Stimulated activated CD4-positive, alpha-beta T cell treated with anti-CD3 and anti-CD28 coated beads, Interleukin-15, amount 100 ng/mL, for 1 hour (primary cell): Measurements from ENCODE around the gene UNCX.
"Not testable (repeated sequence)": the region's sequence is repeated elsewhere in the genome, so short reads cannot be mapped to it uniquely, and the experiment has no call there.

Experiments
- DNase-seq, 2 donors: peaks; one replicate each; pipeline ENCODE4 v3.0.0-alpha.2; 2020; ENCODE audit warnings: low read depth in 1 of 2, low spot score in 1 of 2

Gene UNCX

DNA sequence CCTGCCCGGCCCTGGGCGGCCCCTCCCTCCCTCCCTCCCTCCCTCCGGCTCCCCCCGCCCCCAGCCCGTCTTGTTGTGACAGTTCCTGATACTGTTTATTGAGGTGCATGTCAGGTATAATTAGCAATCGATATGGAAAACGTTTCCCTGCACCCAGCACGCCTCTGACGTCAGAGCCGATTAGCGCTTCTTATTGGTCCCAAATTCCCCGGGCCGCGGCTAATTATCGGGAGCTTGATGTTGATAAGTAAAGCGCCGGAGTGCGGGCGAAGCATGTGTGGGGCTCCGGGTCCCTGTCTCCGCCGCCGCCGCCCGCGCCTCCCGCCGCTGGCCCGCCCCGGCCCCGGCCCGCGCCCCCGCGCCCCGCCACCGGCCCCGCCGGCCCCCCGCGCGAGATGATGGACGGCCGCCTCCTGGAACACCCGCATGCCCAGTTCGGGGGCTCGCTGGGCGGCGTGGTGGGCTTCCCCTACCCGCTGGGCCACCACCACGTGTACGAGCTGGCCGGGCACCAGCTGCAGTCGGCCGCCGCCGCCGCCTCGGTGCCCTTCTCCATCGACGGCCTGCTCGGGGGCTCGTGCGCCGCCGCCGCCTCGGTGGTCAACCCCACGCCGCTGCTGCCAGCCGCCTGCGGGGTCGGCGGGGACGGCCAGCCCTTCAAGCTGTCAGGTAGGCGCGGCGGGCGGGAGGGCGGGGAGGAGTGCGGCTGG lies at the start of gene UNCX:
UNCX (plus strand) TSS at position 250 of the 710 bp plus-strand sequence; CDS start at position 396, 146 bp downstream.
- no peak for DNase-seq

DNA sequence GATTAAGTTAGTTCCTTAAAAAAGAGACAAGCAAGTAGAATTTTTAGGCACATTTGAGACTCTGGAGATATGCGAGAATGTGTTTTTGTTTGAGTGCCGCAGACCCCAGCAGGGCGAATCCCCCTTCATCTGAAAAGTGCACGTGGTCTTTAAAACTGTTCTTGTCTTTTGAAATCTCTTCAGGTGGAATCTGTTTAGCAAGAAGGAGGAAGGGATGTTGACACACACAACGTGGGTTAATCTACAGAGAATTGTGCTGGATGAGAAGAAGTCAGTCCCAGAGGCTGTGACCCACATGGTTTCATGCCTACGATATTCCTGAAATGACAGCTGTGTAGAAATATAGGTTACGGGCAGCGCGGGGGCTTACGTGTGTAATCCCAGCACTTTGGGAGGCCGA lies 45.5 kb upstream of the UNCX start:
- no peak for DNase-seq

DNA sequence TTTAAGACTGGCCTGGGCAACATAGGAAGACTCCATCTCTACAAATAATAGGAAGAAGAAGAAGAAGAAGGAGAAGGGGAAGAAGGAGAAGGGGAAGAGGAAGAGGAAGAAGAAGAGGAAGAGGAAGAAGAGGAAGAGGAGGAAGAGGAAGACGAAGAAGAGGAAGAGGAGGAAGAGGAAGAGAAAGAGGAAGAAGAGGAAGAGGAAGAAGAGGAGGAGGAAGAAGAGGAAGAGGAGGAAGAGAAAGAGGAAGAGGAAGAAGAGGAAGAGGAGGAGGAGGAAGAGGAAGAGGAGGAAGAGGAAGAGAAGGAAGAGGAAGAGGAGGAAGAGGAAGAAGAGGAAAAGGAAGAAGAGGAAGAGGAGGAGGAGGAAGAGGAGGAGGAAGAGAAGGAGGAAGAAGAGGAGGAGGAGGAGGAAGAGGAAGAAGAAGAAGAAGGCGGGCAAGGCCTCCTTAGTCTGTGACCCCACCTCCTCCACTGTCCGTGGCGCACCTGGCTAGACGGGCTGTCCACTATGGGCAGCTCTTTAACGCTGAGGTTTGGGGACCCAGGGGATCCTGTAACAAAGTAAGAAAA lies 43.9 kb upstream of the UNCX start:
- DNase-seq: no peak

DNA sequence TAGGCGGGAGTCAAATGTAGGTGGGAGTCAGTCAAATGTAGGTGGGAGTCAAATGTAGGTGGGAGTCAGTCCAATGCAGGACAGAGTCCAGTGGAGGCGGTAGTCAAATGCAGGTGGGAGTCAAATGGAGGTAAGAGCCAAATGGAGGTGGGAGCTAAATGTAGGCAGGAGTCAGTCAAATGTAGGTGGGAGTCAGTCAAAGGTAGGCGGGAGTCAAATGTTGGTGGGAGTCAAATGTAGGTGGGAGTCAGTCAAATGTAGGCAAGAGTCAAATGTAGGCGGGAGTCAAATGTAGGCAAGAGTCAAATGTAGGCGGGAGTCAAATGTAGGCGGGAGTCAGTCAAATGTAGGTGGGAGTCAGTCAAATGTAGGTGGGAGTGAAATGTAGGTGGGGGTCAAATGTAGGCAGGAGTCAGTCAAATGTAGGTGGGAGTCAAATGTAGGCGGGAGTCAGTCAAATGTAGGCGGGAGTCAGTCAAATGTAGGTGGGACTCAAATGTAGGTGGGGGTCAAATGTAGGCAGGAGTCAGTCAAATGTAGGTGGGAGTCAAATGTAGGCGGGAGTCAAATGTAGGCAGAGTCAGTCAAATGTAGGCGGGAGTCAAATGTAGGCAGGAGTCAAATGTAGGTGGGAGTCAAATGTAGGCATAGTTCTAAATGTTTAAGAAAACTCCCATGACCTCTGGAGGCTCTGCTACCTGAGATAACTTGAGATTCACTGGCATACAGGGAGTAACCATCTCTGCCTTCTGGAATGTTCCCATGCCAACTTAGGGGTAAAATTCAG lies 42.5 kb upstream of the UNCX start:
- DNase-seq: no peak

DNA sequence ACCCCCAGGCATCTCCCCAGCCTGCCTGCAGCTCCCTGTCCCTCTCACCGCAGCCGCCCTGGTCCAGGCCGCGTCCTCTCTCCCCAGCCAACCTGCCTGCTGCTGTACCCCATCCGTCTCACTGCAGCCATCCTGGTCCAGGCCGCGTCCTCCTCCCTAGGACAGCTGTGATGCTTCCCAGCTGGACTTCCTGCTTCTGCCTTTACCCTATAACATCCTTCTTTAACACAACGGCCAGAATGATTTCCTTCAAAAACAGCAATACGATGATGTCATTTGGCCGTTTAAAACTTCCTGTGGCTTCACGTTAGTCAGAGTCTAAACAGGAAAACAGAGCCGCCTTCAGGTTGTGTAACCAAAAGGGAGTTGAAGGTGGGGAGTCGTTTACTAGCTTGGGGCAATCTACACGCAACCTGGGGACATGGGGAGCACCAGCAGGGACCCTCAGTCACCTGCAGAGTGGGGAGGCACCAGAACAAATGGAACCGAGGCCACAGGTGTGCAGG lies 40.4 kb upstream of the UNCX start:
- DNase-seq: no peak

DNA sequence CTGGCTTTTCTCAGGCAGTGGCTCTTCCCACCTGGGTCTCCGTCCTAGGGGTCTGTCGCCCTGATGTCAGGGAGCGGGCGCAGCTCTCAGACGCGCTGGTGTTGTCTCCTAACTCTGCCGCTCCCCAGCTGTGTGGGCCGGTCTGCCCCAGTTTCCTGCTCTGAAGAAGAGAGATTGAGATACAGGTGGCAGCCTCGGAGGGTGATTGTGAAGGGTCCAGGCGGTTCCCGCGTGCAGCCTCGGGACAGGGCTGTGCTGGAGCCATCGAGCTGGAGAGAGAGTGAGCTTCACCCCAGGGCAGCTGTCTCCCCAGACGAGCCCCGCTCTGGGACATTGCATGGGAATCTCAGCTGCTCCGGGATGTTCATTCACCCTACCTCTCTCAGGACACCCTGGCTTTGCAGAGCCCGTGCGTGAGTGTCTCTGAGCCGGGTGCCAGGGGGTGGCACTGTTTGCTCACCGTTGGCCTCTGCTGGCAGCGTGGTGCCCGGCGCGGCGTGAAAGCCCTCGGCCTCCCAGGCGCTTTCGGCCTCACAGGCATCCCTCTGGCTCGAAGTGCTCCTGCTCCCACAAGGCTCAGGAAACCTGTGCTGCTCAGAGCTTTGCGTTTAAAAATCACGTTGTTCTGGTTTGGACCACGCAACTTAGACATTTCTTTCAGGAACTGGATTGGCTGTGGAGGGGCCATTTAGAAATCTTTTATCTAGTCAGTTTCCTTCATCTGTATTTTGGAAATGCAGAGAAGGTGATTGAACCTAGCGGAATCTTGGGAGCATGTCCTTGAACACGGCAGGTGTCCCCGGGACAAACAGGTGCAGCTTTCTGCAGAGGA lies 38.9 kb upstream of the UNCX start:
- DNase-seq: no peak

DNA sequence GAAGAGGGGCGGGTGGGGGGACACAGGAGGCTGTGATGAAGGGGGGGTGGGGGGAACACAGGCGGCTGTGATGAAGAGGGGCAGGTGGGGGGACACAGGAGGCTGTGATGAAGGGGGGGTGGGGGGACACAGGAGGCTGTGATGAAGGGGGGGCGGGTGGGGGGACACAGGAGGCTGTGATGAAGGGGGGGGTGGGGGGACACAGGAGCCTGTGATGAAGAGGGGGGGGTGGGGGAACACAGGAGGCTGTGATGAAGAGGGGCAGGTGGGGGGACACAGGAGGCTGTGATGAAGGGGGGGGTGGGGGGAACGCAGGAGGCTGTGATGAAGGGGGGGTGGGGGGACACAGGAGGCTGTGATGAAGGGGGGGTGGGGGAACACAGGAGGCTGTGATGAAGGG lies 36.2 kb upstream of the UNCX start:
- not testable (repeated sequence) for DNase-seq

DNA sequence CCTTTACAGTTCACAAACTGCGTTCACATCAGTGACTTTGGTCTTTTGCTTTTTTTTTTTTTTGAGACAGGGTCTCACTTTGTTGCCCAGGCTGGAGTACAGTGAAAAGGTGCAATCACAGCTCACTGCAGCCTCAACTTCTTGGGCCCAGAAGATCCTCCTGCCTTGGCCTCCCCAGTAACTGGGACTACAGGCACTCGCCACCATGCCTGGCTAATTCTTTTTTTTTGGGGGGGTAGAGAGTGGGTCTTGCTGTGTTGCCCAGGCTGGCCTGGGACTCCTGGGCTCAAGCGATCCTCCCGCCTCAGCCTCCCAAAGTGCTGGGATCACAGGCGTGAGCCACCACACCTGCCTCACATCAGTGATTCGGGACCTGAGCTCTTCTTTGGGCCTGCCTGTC lies 35.7 kb upstream of the UNCX start:
- no peak for DNase-seq

DNA sequence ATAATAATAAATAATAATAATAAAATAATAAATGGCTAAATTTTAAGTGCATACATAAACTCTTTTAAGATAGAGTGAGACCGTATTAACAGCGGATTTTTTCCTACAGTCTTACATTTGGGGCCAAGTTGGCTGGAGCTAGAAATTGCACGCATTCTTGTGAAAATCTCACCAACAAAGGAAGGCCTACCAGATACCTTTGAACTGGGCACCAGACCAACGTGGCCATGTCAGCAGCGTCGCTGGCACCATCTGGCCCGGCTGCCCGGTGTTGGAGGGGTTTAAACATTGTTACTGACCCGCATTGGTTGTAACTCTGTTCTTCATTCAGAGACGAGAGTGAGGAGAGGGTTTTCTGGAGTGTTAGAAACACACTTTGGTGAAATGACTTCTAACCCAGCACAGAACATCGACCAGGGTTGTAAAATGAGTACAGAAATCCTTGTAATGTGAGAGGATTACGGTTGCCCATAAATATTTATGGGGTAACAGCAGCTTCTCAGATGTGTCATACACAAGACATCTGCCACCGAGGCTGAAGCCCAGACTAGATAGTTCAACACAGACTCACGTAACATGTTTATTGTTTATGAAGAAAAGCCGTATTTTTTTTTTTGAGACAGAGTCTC lies 34.6 kb upstream of the UNCX start:
- no peak for DNase-seq

DNA sequence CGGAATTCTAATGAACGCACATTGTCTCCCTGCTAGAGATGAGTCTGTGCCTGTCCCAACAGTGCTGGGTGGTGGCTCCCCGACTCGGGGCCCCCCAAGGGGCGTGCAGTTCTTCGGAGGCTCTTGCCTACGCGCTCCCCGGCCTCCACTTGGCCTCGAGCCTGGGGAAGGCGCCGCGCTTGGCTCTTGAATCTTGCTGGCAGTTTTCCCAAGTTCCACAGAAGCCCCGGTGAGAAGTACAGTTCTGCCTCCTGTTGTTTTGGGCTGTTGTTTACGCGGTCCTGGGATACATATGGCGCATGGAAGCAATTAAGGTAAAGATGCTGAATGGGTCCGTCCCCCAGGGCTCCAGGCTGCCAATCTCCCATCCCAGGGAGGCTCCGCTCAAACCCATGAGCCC lies 32.6 kb upstream of the UNCX start:
- no peak for DNase-seq

DNA sequence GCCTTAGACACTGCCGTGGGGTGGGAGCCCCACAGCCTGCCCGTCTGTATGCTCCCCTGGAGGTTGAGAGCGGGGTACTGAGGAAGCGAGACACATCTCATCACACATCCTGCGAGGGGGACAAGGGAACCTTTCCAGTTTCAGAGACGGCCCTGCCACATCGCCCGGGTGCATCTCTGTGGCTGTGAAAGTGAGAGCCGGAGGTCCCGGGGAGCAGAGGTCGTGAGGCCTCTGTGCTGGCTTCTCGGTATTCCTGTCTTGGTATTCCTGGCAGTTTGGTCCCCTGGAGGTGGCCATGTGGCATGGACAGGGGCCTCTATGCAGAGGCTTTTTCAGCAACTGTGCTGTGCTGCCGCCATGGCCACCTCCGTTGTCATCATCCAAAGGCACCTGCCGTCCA lies 30.8 kb upstream of the UNCX start:
- no peak for DNase-seq

DNA sequence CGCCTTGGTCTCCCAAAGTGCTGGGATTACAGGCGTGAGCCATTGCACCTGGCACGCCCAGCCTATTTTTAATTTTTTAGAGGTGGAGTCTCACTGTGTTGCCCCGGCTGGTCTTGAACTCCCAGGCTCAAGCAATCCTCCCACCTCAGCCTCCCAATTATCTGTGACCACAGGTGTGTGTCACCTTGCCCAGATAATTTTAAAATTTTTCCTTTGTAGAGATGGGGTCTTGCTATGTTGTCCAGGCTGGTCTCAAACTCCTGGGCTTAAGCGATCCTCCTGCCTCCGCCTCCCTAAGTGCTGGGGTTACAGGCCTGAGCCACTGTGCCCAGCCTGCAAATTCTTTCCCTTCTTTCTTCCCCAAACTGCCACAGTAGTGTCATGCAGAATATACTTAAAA lies 29.8 kb upstream of the UNCX start:
- DNase-seq: not testable (repeated sequence)

DNA sequence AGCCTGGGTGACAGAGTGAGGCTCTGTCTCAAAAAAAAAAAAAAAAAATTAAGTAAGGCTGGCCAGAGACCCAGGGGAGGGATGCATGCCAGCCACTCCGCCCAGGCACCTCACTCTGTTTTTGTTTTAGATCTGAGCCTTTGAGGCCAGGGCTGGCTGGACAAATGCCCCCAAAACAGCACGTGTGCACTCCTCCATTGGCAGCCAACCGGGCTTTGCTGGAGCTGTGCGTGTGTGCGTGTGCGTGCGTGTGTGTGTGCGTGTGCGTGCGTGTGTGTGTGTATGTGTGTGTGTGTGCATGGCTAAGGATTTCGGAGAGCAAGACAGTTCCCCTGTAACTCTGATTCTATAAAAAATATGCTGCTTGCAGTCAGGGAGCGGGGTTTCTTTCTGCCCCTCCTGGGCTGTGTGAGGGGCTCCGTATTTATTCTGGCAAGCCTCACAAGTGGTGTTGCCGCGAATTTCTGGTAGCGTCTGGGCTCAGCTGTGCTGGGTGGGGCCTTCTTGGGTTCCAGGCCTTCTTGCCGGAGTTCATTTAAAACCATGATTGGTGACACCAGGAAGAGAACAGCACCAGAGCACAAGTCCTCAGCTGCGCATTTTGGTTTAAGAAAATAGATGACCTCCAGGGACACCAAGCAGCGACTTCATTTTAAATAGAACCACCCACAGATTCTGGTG lies 28.1 kb upstream of the UNCX start:
- no peak for DNase-seq

DNA sequence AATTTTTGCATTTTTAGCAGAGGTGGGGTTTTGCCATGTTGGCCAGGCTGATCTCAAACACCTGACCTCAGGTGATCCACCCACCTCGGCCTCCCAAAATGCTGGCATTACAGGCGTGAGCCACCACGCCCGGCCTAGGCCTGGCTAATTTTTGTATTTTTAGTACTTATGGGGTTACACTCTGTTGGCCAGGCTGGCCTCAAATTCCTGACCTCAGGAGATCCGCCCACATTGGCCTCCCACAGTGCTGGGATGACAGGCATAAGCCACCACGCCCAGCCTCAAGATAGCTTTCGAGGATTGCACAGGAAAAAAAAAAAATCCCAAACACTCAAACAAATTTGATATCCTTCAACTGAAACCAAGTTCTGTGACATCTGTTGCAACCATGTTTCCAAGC lies 26.9 kb upstream of the UNCX start:
- not testable (repeated sequence) for DNase-seq

DNA sequence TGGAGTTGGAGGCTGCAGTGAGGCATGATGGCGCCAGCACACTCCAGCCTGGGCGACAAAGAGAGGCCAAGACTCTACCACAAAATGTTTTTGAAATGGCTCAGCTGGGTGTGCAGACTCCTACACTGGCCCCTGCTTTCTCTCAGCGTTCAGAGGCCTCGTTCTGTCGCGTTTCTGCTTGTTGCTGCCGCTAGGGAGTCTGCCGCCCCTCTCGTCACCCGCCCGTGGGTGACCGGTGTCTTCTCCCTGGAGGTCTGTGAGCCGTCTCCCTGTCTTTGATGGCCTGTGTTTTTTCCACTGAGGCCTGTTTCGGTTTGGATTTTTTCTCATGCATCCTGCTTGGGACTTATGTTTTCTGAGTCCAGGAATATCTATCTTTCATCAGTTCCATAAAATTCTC lies 23.6 kb upstream of the UNCX start:
- DNase-seq: no peak

DNA sequence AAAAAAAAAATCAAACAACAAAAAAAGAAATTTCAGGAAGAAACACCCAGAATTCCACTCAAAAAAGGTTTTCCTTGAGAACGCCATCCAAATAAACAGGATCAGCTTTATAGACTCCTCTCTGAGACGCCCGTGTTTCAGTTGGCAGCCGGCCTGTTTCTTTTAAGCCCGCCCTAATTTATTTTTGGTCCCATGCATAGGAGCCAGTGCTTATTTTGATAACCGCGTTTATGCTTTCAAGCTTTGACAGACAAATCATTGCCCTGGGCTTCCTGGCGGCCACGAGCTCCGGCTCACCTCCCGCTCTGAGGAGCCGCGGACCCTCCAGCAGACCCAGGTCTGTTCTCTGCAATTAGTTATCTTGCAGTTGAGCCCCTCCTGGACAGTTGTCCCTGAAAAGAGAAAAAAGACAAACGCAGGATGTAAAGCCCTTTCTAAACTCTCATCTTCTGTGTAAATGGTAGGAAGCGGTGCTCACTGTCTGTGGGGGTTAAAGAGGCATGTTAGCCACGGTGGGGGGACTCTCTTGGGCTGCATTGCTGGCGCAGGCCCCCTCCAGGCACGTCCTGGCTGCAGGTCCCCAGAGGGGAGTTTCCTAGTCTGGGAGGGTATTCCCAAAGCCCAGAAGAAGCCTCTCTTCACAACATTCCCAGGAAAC lies 22.2 kb upstream of the UNCX start:
- DNase-seq: no peak

DNA sequence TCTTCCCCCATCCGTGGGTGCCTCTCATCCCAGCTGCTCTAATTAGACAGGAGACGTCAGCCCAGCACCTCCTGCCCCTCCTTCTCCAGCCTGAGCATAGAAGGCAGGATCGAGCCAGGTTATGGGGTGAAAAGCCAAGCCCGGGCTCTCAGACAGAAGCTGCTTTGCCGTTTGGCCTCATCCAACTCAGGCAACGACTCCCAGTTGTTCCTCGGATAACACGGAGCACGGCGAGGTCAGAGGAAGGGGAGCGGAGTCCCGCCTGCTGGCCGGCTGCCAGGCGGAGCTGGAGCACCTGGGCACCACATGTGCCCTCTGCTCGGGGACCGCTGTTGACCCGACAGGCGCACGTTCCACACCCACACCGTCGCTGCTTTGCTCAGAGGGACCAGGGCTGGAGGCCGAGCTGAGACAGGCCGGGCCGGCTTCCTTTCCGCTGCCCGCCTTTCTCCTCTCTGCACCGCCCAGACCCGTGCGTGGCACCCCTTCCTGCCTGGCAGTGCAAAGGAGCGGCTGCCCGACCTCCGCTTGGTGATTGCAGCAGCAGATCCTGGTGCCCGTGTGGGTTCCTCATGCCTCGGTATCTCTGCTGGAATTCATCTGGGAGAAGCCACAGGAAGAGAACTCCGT lies 21.6 kb upstream of the UNCX start:
- no peak for DNase-seq

DNA sequence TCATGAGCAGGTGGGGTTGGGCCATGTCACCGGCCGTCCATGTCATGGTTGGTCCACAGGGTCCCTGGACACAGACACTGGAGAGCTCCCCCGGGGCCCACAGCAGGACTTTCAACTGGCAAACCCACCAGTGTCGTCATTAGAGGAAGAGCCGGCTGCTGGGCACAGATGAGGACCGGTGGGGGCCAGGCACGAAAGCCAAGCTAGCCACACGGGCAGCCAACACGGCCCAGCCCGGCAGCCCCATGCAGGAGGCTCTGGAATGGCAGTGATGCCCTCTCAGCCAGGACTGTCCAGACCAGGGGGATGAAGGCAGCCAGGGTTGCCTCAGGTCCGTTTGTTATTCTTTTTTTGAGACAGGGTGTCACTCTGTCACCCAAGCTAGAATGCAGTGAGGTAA lies 21.1 kb upstream of the UNCX start:
- no peak for DNase-seq

DNA sequence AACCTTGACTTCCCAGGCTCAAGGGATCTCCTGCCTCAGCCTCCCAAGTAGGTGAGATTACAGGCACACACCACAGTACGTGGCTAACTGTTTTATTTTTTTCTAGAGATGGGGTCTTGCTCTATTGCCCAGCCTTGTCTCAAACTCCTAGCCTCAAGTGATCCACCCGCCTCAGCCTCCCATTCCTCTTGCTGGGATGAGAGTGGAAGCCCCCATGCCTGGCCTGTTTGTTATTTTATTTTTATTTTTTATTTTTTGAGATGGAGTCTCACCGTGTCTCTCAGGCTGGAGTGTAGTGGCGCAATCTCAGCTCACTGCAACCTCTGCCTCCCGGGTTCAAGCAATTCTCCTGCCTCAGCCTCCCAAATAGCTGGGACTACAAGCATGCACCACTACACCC lies 20.6 kb upstream of the UNCX start:
- DNase-seq: not testable (repeated sequence)
